Amniotic epithelial cell (primary cell): ENCODE measurements around the gene TMEM53.

ENCODE experiments used
- DNase-seq: peaks from one replicate; pipeline ENCODE4 v3.0.0-alpha.2; 2010; ENCODE audit warnings: low read depth

Gene TMEM53

DNA sequence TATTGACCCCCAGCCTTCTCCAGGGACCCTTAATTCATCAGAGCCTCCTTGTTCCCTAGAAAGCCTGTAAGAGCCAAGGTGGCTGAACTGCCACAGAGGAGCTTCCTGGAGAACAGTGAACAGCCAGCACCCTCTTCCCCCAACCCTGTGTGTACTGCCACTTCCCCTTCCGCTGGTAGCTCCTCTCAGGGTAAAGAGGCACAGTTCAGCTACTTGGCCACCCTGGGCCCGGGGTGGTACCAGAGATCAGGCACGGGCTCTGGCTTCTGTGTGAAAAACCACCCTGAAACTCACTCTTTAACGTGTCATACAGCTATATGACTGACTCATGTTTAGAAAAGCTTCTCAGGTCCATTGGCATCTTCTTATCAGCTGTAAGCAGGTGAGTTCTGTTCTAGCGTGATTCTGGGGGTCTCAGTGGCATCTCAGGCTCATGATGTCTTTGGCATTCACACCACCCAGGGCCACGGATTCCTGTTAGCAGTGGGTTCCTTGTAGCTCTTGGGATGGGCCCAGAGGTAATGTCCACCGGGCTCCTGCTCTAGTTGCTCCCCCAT, 22.6 kb upstream of the TMEM53 start:
- DNase-seq = no peak

DNA sequence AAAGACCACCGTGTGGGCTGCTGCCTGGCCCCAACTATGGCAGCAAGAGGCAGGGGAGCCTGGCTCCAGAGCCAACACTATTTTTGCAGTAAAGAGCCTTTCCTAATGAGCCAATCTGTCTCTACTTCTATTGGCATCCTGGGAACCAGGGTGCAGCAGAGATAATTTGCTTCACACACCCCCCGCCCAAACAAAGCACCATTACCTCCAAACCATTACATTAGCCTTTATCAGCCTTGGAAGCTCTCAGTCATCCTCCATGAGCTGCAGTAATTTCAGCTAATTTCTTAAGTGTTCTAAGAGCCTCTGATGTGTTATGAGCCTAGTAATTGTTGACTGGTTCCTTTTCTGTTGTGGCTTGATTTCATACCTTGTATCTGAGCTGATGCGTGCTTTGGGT, 21.8 kb upstream of the TMEM53 start:
- DNase-seq = no peak

DNA sequence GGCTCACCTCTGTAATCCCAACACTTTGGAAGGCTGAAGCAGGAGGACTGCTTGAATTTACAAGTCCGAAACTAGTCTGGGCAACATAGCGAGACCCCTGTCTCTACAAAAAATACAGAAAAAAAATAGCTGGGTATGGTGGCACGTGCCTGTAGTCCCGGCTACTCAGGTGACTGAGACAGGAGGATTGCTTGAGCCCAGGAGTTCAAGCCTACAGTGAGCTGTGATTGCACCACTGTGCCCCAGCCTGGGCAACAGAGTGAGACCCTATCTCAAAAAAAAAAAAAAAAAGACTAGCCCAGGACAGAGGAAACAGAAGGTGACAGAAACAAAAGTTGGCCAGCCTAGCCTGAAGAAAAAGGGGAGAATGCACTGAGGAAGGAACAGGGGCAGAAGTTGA, 21.4 kb upstream of the TMEM53 start:
- DNase-seq = no peak

DNA sequence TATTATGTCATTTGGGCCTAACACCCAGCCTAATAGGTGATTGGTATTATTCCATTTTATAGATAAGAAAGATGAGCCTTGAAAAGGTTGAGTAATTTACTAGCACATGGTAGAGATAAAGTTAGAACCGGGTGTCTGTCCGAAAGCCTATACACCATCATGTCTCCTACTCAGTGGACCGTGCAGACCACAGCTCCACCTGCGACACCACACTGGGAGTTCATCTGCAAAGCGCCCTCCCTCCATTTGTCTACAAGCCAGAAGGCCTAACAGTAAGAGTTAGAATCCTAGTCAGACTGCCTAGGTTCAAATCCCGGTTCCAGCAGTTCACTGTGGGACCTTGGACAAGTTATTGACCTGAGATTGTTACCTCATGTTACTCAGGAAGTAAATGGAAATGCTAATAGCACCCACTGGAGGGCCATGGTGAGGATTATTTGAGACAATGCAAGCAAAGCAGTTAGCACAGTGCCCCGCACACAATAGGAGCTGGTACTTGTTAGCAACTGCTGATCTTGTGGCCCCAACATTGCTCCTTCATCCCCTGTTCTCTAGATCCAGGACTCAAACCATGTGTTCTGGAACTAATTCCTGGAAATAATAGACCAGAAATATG, 20.7 kb upstream of the TMEM53 start:
- no peak for DNase-seq

DNA sequence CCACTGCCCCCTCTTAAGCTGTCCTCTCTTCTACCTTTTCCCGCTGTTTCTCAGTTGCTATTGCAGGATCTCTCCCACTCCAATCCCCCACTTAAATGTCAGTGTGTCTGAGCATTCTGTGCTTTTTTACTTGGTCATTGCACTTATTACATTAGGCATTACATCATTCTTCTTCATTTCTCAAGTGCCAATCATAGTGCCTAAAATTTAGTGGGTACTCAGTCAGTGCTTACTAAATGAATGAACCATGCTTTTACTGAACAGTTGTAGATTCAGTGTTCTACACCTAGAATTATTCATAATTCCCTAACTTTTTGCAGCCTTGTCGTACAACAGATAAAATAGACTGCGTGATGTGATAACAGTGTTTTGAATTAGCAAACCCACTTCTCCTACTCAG, 19.6 kb upstream of the TMEM53 start:
- no peak for DNase-seq

DNA sequence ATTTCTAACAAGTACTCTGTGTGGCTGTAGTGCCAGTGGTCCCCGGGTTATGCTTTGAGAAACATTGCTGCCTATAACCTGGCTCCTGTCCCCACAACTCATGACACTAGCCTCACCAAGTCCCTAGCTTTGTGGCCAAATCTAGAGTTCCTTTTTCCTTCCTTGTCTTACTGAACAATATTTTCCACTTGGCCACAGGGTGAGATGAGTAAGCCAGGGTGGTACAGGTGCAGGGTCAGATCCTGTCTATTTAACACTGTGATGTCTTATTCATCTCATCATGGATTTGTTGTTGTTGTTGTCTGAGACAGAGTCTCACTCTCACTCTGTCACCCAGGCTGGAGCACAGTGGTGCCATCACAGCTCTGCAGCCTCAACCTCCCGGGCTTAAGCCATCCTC, 18.9 kb upstream of the TMEM53 start:
- DNase-seq = no peak

DNA sequence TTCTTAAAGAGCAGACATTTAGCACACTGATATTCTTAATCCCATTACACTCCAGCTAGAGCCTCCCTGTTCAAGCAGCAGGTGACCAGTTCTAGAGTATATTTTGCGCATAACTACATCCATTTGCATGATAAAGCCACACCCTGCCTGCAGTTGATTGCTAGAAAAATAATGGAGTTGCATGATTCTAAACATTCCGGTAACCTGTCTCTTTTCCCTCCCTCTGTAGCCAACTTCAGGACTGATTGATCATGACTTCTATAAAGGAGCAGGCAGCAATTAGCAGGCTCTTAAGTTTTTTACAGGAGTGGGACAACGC, 15.1 kb upstream of the TMEM53 start:
- no peak for DNase-seq

DNA sequence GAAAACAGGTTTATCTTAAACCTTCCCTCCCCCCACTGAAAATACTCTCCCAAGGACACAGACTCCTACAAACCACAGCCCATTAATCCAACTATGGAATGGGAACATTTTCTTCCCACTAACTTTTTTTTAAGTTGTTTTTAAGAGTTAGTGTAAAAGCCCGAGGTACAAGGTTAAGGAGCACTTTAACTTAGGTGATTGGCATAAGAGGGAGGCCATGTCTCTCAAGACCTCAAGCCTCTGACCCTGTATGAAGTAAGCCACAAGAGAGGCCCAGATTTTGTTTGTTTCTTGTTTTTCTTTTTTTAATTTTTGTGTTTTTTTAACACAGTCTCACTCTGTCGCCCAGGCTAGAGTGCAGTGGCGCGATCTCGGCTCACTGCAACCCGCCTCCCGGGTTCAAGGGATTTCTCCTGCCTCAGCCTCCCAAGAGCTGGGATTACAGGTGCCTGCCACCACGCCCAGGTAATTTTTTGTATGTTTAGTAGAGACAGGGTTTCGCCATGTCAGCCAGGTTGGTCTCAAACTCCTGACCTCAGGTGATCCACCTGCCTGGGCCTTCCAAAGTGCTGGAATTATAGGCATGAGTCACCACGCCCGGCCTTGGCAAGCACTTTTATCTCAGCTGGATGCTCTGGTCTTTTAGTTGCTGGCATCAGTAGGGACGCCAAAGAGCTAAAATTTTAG, 14.6 kb upstream of the TMEM53 start:
- DNase-seq = peak; percentile 84

DNA sequence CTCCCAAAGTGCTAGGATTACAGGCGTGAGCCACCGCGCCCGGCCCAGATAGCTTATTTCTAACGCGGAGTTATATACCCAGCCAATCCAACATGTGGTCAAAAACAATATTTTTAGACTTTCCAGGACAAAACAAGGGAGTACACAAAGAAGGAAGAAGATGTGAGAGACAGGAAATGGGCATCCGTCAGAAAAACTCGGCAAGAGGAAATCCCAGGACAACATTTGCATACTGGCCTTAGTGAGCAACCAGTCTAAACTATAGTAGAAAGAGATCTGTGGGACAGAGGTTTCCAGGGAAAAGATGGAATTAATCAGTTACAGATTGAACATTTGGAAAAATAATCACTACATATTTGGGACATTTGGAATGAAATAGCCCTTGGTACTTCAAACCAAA, 11.6 kb upstream of the TMEM53 start:
- DNase-seq = no peak

DNA sequence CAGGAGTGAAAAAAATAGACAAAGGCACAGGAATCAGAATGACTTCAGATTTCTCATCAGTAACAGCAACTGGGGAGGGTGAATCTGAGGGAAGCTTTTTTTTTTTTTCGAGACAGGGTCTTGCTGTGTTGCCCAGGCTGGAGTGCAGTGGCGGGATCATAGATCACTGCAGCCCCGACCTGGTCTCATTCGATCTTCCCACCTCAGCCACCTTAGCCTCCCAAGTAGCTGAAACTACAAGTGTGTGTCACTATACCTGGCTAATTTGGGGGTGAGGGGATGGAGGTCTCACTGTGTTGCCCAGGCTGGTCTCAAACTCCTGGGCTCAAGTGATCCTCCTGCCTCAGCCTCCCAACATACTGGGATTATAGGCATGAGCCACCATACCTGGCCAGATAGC, 10.9 kb upstream of the TMEM53 start:
- no peak for DNase-seq

DNA sequence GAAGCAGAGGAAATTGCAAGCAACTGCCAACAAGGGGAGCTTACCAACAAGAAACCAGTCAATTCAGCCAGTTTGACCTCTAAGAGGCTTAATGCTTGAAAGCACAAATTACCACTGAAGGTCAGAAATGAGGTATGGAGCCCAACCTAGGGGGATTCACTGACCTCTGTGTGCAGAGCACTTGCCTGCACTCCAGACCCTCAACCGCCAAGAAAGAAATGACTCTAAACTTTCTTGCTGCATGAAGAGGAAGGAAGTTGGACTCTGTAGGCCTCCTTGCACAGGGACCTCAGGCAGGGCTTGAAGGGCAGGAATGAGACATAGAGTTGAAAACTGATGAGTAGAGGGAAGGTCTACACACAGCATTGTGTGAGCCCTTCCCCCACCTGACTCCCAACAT, 10.2 kb upstream of the TMEM53 start:
- DNase-seq = no peak

DNA sequence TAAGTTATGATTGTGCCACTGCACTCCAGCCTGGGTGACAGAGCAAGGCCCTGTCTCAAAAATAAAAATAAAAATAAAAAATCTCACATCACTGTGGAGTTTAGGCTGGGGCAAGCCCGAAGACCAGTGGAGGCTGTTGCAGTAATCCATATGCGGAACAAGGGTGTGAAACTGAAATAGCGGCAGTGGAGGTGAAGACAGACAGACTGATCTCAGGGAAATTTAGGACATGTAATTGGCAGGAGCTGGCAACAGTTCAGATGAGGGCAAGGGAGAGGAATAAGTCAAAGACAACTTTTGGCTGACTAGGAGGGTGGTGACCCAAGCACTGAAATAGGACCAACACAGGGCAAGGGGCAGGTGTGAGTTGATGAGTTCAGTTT, 8.6 kb upstream of the TMEM53 start:
- no peak for DNase-seq

DNA sequence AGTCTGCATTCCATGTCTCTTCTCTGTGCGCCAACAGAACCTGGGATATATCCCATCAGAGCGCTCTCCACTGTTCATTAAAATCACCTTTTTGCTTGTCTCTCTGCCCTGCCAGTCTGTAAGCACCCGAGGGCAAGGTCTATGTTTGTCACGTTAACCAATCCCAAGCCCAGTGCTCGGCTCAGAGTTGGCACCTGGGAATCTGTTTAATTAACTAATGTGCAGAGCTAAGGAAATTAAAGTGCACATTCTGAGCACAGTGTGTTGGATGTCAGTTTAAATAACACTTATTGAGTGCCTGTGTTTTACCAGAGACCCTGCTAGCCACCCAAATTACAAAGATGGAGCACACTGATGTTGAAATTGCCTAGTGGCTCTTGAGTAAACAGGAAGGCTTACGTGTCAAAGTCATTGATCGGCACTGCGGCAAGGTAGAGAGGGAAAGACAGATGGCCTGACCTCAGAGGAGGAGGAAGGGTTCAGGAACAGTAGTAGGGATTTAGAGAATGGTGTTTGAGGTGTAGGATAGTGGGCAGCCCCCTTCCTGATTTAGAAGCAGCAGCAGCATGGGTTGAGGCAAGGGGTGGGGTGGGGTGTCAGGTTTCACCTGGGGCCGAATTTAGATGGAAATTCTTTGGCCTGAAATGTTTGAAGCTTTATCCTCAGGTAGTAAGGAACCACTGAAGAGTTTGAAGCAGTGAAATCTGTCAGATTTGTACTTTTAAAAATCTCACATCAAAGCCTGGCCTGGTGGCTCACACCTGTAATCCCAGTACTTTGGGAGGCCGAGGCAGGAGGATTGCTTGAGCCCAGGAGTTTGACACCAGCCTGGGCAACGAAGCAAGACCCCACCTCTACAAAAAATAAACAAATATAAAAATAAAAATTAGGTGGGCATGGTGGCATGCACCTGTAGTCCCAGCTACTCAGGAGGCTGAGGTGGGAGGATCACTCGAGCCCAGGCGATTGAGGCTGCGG, 7.9 kb upstream of the TMEM53 start:
- DNase-seq = no peak

DNA sequence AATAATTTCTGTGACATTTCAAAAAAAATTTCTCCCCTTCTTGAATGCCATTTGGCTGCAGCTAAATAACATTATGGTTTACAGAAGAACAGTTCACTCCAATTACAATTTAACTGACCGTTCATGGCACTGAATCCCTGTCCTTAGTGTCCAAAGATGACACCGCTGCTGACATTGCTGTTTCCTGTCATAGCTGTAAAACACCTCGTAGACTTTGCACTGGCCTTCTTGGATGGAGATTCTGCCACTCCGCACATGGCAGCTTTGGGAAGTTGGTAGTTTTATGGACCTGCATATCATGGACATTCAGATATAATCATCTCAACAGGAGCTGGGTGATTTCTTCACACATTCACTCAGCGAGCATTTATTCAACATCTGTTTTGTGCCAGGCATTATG, 5.2 kb upstream of the TMEM53 start:
- DNase-seq = no peak

DNA sequence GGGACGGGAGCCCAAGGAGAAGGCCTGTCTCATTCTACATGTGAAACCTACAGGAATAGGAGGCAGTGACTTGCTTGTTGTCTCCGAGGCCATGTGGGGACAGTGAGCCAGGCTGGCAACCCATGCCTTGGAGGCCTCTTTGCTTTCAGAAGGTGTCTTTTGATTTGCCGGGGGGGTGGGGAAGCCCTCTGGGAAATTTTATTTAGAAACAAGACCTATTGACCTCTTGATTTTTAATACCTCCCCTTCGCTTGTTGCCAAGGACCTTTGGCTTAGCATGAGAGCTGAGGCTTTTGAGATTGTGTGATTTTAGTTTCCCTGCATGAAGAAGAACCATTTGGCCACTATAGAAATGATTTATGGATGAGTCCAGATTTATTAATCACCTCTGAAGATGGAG, 4.3 kb upstream of the TMEM53 start:
- no peak for DNase-seq

DNA sequence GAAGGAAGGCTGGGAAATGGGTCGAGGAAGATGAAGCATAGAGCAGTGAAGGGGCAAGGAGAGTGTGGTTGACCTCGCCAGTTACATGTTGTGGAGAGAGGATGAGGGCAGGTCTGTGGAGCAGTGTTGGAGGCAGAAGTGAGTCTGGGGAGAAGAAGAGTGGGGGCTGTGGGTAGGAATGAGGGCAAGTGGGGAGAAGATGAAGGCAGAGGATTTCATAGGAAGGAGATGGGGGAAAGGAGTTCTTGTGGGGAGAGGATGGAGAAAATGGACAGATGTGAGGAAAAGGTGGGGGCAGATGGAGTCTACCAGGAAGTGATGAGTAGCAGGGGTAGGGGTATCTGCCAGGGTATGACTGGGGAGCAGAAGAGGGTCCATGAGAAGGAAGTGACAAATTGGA, 3.8 kb upstream of the TMEM53 start:
- no peak for DNase-seq

DNA sequence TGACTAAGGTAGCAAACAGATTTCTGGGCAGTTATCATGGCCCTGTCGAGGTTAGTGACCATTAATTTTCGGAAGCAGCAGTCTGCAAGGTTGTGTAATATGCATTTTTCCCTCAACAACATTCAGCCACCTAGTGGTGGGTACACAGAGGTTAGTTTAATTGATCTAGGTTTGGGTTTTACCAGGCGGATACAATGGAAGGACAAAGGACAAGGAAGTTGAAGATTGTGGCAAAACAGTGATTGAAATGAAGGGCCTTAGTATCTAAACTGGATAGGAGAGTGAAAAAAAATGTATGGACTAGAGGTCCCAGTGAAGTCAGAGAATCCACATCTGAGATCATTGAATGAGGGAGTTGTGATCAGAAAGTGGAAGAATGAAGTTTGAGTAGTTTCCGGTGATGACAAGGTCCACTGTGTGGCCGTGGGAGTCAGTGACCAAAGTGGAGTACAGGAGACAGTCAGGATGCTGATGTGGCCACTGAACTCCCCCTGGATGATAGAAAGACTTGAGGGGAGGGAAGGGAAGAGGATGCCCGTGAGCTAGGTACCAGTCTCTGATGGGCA, 3.0 kb upstream of the TMEM53 start:
- DNase-seq = peak; percentile 84

DNA sequence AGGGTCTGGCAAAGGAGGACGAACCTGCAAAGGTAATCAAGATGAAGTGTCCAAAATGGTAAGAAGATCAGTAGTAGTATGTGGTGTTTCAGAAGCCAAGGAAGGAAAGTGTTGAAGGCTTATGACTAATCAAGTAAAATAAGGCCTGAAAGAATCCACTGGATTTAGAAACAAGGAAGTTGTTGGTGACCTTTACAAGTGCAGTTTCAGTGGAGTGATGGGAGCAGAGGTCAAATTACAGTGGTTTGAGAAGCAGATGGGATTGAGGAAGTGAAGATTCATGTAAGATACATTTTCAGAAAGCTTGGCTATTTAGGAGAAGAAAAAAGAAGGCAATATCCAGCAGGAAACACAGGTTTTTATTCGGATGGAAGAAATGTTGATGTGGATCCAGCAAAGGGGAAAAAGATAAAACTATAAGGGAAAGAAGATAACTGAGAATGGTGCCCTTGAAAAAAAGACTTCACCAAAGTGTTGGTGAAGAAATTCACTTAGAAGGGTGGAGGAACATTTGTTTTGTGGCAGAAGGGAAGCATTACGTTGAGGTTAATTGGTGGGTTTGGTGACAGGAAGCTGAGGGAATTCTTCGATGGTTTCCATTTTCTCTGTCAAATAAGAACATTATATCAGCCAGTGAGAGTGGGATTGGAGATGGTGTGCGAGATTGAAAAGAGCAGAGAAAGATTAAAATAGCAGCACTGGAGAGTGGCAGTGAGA, 2.4 kb upstream of the TMEM53 start:
- DNase-seq = peak; percentile 79

DNA sequence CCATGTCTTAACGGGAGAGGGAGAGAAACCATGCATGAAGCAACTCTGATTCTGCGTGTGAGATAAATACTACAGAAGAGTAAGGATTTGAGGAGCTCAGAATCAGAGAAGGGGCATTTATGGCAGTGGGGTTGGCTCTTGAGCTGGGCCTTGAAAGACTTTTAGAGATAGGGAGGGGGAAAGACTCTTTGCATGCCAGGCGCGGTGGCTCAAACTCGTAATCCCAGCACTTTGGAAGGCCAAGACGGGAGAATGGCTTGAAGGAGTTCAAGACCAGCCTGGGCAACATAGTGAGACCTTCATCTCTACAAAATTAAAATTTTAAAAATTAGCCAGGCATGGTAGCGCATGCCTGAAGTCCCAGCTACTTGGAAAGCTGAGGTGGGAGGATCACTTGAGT, 905 bp upstream of the TMEM53 start:
- no peak for DNase-seq

DNA sequence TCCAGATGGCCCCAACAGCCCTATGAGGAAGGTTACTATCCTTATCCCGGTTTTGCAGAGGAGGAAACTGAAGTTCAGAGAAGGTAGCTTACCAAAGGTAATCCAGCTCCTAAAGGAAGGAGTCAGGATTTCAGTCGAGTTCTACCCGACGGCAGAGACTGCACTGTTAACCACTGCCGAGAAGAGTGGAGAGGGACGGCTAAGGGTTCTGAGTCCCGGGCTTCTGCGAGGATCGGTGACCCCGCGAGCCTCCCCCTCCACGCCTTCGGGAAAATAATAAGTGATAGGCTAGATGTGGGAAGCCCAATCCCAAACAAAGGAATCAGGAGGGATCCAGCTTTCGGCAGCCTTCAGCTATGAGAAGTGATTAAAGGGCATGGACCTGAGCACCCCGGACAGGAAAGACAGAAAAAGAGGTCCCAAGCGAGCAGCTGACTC, 587 bp downstream of the TMEM53 start:
- peak; percentile 32 for DNase-seq

DNA sequence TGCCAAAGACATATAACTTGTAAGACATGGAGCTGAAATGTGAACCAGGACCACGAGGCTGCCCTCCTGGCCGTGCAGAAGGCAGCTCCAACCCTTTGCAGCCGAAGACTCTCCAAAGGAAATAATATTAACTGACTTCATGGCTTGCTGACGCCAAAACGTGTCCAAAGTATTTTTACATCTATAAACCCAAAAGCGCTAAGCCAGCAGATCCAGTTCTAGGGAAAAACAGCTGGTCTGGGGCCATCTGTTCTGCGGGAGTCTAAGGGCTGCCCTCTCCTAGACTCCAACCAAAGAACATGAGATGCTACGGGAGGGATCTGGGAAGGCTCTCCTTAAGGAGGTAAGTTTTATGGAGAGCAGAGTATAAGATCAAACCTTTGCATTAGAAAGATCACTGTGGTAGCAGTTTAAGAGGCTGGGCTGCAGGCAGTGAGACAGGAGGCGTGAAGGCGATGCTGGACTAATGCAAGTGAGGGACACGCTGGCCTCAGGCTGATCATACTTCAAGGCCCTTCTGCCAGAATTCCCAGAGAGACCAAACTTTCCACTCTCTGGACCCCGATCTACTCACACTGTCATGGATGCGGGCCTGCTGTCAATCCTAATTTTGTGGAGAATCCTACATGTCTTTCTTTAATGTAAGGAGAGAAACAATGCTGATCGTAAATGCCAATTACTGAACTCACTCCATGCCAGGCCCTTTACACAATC, 1.2 kb downstream of the TMEM53 start:
- DNase-seq = no peak
